Measurements from ENCODE around the gene MKLN1.

The MKLN1 gene

GRCh38 chr7:131354390-131354789 lies 26.7 kb downstream of the MKLN1 start:
- DNase-seq (ENCODE audit: low read depth): no peak

DNA sequence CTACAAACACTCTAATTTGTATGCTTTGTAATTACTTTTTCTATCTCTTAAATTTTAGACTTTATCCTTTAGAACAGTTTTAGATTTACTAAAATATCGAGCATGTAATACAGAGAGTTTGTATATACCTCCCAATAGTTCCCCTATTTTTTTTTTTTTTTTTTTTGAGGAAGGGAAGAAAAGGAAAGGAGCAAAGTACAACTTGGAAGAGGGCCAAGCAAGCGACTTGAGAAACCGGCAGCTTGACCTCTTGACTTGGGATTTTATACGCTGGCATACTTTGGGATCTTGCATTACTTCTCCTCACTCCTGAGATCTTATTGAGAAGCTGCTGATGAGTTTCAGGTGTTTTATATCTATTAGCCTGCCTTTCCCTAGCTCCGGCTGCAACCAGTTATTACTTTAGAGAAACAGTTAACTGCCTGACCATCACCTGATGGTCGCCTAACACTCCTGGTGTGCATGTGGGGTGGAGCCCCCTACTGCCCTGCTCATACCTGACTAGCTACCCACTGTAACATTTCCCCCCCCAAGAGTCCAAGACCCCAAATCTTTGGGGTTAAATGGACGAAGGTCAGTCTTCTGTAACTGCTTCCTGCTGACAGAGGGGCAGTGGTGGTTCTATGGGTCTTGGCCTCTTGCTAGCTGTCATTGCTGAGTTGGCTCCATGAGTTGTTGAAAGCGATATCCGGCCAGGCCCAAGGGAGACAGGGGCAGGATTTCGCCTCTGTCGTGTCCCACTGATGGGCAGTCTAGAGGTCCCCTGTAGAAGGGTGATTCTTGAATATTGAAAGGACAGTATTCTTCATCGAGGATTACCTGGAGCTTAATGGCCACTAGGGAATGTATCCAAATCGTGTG lies 28.5 kb downstream of the MKLN1 start:
- DNase-seq (ENCODE audit: low read depth): no peak

GRCh38 chr7:131357282-131357880 lies 29.7 kb downstream of the MKLN1 start:
- DNase-seq (ENCODE audit: low read depth): no peak

- DNase-seq (ENCODE audit: low read depth): no peak
Observed at GRCh38 chr7:131358636-131359035, 31.0 kb downstream of the MKLN1 start.

DNA sequence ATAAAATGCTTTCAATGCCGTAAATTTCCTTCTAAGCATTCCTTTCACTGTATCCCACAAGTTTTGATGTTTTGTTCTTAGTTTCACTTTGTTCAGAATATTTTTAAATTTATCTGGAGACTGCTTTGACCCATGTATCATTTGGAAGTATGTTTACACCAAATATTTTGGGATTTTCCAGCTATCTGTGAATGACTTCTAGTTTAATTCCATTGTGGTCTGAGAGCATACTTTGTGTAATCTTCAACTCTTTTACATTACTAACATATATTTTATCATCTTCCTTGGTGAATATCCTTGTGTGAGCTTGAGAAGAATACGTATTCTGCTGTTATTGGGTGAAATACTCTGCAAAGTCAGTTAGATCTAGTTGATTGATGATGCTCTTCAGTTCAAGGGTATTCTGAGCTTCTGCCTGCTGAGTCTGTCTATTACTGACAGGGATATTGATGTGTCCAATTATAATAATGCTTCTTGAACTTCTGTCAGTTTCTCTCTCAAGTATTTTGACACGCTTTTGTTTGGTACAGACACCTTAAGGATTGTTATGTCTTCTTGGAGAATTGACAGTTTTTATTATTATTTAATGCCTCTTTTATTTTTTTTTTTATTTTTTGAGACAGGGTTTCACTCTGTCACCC lies 31.6 kb downstream of the MKLN1 start:
- DNase-seq (ENCODE audit: low read depth): no peak

DNA sequence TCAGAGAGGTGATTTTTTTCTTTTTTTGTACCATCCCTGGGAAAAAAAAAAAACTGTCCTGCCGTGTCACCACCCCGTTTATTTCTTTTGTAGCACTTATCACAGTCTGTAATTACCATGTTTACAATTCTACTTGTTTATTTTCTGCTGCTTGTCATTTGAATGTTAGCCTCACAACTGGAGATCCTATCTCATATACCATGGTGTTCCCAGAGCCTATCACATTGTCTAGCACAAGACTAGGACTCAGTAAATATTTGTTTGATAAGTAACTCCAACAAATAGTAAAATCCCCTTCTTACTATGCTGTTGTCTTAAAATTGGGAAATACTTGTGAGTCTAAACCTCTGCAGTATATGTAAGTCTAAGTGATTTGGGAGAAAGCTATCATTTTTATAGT lies 36.0 kb downstream of the MKLN1 start:
- DNase-seq (ENCODE audit: low read depth): no peak

GRCh38 chr7:131364767-131365344 lies 37.2 kb downstream of the MKLN1 start:
- DNase-seq (ENCODE audit: low read depth): no peak

- DNase-seq (ENCODE audit: low read depth): no peak
Observed at GRCh38 chr7:131365838-131366237, 38.2 kb downstream of the MKLN1 start.

GRCh38 chr7:131369354-131369753 lies 41.7 kb downstream of the MKLN1 start:
- DNase-seq (ENCODE audit: low read depth): no peak

- DNase-seq (ENCODE audit: low read depth): no peak
Observed at GRCh38 chr7:131370523-131370968, 42.9 kb downstream of the MKLN1 start.

DNA sequence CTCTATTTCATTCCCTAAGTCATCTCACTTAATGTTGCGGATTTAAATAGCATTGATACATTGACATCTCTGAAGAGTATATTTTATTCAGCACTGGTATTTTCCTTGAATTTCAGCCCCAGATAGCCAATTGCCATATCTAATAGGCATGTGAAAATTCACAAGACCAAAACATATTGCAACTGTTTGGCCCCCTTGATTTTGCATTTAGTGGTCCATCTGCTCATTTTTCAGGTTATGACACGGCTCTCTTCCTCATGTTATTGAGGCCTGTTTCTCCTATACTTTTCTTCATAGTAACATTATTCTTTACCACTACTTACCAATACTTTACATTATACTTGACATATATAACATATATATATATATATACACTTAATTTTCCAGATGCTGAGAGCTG lies 43.7 kb downstream of the MKLN1 start:
- DNase-seq (ENCODE audit: low read depth): no peak

DNA sequence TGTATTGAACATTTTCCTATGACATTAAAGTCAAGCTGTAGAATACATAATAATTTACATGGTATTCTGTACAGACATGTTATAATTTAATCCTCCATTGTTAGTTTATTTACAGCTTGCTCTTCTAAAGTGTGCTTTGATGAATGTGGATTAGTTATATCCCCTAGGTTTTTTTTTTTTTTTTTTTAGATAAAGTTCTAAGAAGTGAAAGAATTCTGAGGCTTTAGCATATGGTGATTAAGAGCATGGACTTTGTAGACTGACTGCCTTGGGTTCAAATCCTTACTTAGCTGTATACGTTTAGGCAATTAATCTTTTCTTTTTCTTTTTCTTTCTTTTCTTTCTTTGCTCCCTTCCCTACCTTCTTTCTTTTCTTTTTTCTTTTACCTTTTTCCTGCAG lies 44.9 kb downstream of the MKLN1 start:
- DNase-seq (ENCODE audit: low read depth): no peak

- DNase-seq (ENCODE audit: low read depth): no peak
Observed at GRCh38 chr7:131374821-131375220, 47.1 kb downstream of the MKLN1 start.

GRCh38 chr7:131381069-131381838 lies 53.6 kb downstream of the MKLN1 start:
- DNase-seq (ENCODE audit: low read depth): no peak

DNA sequence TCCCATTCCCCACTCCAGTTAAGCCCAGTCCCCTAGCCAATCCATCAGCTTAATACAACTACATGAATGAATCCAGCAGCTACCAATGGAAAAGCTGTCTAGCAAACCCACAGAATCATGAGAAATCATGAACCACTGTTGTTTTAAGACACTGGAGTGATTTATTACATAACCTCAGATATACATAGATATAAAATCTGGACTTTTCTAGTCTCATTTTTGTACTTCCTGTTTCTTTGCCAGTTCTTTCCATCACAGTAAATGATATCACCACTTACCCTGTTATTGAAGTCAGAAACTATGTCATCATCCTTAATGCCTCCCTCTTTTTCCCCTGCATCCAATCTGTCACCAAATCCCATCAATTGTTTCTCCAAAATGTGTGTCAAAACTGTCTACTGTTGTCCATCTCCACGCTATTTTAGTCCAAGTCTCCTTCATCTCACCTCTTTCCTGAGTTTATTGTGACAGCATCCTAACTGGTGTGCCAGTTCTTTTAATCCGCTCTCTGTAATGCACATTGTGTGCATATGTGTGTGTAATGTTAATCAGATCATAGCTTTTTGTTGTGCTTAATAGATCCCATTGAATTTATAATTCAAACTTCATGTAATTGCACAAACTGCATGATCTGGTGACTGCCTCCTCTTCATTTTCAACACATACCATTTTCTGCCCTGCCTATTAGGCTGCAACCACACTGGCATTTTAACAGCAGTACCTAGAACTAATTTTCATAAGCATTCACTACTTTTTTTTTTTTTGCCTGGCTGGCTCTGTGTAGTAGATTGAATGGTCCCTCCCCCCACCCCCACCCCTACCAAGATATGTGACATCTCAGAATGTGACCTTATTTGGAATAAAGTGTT lies 56.0 kb downstream of the MKLN1 start:
- no peak for DNase-seq (ENCODE audit: low read depth)

GRCh38 chr7:131384286-131384635 lies 56.6 kb downstream of the MKLN1 start:
- DNase-seq (ENCODE audit: low read depth): no peak

DNA sequence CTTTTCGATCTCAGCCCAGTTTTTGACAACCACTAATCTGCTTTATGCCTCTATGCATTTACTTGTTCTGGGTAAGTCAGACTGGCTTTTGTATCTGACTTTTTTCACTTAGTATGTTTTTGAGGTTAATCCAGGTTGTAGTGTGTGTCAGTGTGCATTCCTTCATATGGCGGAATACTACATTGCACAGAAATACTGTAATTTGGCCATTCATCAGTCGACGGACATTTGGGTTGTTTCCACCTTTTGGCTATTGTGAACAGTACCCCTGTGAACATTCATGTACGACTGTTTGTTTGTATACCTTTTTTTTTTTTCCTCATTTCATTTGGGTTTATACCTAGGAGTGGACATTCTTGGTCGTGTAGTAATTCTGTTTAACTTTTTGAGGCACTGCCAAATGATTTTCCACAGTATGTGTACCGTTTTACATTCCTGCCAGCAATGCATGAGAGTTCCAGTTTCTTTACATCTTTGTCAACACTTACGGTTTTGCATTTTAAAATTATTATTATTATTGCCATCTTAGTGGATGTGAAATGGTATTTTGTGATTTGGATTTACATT lies 57.4 kb downstream of the MKLN1 start:
- no peak for DNase-seq (ENCODE audit: low read depth)

GRCh38 chr7:131388126-131388525 lies 60.5 kb downstream of the MKLN1 start:
- no peak for DNase-seq (ENCODE audit: low read depth)

GRCh38 chr7:131390275-131390674 lies 62.6 kb downstream of the MKLN1 start:
- no peak for DNase-seq (ENCODE audit: low read depth)

DNA sequence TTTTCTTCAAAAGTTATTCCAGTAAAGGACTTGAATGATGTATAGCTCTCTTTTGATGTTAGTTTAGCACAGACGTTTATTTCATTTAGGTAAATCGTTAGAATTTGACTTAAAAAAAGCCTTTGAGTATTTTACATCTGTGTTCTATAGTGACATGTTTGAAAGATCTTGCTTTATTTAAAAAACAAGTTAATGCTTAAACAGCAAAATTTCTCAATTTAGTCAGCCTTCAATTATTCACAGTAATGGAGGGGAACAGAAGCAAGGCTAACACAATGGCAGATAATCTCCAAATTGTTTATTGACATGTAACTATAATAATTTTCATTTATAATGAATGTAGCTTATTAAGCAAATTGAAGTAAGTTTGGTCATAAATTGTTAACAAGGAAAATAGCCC lies 63.5 kb downstream of the MKLN1 start:
- DNase-seq (ENCODE audit: low read depth): no peak

DNA sequence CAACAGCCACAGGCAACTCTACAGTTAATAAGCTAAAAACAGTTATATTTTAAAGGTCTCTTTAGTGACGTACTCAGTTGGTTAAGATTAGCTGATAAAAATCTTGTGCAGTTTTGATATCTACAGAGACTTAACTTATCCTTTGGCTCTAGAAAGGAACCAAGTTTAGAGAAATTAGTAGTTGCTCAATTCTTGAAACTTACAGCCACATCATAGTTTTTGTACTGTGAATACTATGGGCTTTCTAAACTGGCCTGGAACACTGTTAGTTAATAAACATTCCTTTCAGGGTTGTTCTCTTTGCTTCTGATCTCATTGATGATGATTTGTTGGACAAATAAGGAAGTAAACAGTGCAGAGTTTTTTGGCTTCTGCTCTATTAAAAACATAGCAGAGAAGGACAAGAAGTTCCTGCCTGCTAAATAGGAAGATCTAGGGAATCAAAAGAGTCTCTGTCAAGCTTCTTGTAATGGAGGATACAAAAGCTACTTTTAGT lies 73.1 kb downstream of the MKLN1 start:
- DNase-seq (ENCODE audit: low read depth): no peak

Data from CMK (cell line).